IPS-NIHi7 (cell line): Measurements from ENCODE around the gene CTBP1.
A peak's percentile ranks its signal among the peaks of the same experiment; 100 is the strongest.

Source experiments
- DNase-seq: peaks from one replicate; pipeline ENCODE4 v3.0.0; 2012; ENCODE audit warnings: mixed read lengths; ENCODE audit errors: extremely low spot score

CTBP1 gene

DNA sequence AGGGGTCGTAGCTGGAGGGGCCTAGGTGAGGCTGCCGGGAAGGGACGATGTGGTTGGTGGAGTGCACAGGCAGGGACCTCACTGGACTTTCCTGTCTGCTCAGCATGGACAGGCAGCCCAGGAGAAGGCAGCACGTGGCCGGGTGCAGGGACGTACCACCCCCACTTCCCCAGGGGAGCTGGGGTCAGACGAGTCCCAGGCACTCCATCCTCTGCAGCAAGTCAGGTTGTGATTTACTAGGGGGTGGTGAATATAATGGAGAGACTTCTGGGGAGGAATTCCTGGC lies 1.5 kb upstream of the CTBP1 start:
- DNase-seq, result peak; percentile 6

GRCh38 chr4:1249731-1250526 lies 999 bp upstream of the CTBP1 start:
- peak; percentile 4 for DNase-seq

DNA sequence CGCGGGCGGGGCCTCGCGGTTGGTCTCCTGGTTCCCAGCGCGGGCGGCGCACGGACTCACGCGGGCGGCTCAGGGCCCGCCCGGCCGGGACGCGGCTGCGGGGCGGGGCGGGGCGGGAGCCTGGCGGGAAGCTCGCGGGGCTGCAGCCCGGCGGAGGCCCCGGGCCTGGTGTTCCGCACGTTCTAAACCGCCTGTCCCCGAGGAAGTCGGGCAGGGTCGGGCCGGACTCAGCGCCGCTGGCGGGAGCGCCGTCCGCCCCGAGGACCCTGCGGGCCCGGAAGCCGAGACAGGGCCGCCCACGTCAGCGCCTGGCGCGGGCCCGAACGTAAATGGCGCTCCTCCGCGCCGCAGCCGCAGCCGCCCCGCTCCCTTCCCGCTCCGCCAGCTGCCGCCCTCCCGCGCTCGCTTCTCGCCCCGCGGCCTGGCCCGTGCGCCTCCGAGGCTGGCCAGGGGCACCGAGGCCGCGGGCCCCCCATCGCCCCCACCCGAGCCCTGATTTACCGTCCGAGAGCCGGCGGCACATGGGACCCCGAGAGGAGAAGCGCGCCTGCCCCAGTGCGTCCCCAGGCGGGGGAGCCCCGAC lies 309 bp upstream of the CTBP1 start:
- peak; percentile 91 for DNase-seq

GRCh38 chr4:1247864-1248244 lies 1.1 kb downstream of the CTBP1 start:
- no peak for DNase-seq

GRCh38 chr4:1246901-1247863 lies 1.7 kb downstream of the CTBP1 start:
- DNase-seq, result peak; percentile 27

DNA sequence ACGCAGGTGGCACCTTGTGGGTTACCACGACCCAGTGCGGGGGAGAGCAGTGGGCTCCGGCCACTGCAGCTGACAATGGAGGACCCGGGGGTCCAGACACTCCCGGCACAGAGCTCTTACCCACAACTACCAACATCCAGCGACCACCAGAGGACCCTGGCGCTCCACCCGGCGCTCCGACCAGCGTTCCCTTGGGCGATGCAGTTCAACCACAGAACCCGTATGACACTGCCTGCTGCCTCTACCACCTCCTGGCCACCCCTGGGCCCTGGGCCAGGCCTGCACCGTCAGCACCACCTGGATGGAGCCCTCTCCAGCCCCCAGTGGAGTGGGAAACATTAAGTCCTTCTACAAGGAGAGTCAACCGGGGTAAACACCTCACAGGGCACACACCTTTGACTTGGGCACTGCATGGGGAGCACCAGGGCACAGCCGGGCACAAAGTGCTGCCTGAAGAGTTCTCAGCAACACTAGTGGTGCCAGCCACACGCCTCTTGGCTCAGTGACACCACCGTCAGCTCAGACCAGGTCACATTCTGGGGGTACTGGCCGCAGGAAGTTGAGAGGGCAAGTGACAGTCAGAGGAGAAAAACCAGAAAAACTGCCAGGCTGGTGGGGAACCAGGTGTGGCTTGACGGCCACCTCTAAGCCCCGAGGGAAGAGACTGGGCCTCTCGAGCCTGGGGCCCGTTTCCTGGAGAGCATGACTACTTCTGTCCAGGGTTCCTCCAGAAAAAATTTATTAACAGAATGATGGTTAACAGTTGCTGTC lies 2.6 kb downstream of the CTBP1 start:
- DNase-seq, result peak; percentile 10

- DNase-seq, result peak; percentile 7
Observed at GRCh38 chr4:1245481-1246051, 3.4 kb downstream of the CTBP1 start.

DNA sequence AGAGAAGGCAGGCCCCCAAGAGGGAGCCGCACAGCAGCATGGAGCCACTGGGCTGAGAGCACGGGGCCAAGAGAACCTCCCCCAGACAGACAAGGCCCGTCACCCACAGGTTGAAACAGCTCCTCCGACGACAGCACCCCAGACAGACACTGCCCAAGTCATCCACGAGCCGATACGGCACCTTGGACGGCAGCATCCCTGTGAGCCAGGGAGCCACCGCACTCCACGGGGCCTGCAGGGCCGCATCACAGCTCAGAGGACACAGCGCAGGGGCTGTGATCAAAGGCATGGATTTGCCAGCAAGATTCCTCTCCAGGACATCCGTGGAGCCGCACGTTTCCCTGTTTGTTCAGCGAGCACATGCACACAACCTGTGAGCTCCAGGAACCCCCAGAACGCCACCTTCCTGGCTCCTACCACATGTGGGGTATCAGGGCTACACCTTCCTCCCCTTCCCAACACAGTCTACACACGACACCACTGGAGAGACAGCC lies 3.9 kb downstream of the CTBP1 start:
- peak; percentile 4 for DNase-seq

DNA sequence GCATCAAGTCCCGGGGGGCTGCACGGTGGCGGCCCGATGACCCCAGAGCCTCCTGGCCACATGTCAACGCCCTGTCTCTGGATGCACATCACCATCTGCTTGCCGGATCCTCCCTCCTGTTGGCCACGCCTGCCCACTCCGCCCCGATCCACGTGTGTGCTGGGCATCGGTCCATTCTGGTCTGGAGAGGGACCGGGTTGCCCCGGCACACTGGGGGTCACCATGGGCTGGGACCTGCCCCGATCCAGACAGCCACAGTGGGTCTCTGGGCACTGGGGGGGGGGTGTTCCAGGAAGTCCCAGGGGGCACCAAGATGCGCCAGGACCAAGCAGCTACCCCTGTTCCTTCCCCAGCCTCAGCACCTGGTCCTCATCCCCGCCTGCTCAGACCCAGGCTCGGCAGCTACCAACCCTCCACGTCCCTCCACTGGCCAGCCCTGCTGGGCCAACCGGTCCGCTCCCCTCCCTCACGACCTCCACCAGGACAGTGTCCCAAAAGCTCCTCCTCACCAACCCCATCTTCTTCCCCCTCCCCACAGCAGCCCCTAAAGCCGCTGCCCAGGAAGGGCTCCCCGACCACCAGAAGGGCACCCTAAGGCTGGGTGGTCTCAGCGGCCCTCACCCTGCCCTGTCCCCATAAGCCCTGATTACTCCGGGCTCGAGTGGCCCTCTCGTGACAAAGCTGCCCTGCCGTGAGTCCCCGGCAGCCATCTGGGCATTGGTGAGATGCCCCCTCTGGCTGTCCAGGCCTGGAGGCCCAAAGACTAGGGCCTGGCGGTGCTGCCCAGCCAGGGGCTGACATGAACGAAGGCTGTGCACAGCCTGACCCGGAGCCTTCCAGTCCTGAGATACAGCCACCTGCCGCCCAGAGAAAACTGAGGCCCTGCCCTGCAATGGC lies 4.6 kb downstream of the CTBP1 start:
- peak; percentile 9 for DNase-seq

DNA sequence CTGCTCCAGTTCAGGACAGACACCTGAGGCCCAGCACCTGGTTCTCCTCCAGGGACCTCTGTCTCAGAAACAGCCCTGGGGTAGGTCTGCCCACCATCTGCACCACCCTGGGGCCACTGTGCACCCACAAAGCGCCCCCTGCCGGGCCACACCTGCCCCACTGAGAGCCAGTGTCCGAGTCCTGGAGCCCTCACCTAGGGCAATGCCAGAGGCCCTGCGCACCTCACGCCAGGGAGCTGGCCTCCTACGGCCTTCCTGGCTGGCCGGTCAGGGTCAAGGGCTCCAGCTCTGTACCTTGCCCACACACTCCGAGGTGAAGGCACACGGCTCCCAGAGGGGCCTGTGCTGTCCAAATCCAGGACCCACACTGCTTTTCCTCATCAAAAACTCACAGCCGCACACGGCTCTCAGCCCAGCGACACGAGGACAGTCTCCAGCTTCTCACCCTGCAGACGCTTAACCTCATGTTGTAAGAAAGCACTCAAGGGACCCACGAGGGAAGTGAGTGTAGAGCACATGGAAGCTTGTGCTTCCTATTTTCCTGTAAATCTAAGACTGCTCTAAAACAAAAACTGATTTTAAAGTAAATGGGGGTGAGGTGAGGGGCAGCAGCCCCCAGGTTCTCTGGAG lies 5.4 kb downstream of the CTBP1 start:
- DNase-seq, result peak; percentile 8

GRCh38 chr4:1242506-1243450 lies 6.2 kb downstream of the CTBP1 start:
- peak; percentile 7 for DNase-seq

DNA sequence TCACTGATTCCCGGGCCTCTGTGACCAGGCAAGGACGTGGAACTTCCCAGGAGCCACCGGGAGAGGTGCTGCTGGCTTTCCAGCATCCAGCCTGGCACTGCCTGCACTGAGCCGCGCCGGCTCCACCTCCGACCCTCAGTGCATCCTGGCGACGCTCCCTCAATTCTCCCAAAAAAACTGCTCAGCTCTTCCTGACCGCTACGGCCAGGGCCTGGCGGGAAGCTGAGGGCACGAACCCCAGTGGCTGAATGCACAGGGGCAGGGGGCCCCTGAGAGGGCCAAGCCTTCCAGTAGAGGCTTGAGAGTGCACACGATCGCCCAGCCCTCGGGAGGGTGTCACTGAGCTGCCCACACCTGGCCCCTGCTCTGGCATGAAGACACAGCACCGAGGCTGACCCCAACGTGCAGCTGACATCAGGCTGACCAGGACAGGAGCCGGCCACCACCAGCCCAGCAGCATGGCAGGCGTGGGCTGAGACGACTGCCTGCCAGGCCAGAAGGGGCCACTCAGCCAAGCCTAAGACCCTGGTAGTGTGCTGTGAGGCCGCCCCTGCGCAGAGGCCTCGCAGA lies 6.9 kb downstream of the CTBP1 start:
- peak; percentile 5 for DNase-seq

DNA sequence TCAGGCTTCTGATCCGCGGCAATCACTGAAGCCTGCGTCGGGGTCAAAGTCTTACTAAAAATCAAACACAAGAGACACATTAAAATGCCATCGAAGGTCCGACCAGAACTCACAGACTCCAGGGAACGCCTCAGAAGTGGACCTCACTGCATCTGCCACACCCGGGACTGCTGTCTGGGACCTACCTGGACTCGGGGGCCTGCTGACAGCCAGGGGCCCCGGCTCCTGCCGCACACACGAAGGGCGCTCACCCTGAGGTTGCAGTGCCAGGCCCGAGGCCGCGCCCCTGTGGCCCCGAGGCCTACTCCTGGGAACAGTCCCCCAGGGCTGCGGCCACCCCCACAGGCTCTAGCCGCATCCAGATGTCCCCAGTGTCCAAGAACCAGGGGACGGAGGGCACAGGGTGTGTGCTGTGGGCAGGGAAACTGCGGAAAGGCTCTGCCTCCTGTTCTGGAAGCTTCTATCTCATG lies 7.4 kb downstream of the CTBP1 start:
- no peak for DNase-seq

DNA sequence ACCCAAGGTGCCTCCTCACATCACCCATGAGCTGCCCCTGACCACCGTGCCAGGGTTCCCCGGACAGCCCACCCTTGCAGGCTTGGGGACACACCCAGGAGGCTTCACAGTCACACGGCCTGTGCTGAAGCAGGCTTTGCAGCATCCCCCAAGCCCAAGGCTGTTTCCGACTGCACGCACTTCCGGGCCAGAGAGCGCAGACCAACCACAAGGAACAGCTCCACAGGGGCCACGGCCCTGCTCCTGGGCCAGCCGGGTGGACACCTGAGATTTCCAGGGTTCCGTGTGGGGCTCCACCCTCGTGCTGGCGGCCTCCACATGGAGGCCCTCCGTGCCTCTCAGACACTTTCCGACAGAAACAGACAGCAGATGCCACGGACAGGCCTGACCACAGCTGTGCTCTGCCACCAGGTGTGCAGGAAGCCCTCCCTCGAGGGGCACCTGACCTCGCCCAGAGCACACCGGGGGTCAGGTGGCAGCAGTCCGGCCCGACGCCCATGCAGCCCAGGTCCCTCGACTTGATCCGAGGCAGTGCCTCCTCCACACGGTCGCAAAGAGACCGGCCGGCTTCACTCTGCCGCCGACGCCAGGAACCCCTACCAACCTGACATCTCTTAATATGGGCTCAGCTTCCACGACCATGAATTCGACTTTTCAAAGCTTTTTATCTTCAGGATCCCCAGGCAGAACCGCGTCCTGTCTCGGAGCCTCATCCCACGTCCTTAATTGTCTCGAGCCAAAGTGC lies 8.0 kb downstream of the CTBP1 start:
- no peak for DNase-seq

- no peak for DNase-seq
Observed at GRCh38 chr4:1239950-1240307, 9.0 kb downstream of the CTBP1 start.

DNA sequence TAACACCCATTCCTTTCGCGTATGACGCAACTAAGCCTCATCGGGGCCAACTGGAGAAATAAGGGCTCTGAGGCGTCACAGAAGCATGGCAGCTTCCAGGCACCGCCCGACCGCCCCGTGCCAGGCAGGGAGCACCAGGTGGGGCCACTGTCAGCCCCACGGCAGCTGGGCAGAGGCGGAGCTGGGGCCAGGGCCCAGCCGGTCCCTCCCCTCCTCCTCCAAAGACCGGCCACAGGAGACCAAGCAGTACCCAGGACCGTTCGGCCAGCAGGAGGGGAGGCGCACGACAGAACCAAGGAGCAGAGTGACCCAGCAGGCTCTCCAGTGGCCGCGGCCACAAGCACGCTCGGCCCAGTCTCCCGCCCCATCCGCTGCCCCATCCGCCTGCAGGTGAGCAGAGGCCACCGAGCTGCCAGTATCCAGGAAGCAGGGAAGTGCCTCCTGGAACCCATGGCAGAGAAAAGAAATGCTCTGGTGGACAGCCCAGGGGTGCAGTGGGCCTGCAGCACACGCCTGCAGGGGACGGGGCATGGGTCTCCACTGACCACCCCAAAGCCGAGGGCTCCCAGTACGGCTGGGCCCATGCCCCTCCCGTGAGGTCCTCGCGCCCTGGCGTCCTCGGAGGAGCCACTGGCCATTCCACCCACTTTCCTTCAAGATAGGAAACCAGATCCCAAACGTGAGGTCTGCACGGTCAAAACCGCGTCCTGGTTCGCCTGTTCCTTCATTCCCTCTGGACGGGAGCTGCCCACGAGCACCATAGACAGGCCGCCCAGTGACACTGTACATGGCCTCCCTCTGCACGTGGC lies 9.6 kb downstream of the CTBP1 start:
- DNase-seq, result no peak

- no peak for DNase-seq
Observed at GRCh38 chr4:1238676-1239000, 10.3 kb downstream of the CTBP1 start.
